Fibroblast of skin of right quadriceps (primary cell): Measurements from ENCODE around the gene PPAT.

Source experiments
- DNase-seq: peaks from one replicate; pipeline ENCODE4 v3.0.0-alpha.2; 2013

The PPAT gene

DNA sequence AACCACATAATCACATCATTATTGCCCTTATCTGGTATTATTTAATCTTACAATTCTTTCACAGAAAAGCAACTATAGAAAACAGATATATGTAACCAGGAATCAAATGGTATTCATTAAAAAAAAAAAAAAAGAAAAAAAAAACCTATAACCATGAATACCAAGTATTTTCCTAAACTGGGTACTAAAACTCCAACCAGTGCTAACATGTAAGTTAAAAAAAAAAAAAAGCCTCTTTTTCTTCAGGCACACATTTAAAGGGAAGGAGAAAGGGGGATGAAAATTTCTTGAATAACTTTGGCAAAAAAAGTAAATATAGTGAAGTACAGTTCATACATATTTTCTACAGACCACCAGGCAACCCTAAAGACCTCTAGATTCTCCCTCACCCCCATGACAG, 2.1 kb downstream of the PPAT start:
- no peak for DNase-seq

DNA sequence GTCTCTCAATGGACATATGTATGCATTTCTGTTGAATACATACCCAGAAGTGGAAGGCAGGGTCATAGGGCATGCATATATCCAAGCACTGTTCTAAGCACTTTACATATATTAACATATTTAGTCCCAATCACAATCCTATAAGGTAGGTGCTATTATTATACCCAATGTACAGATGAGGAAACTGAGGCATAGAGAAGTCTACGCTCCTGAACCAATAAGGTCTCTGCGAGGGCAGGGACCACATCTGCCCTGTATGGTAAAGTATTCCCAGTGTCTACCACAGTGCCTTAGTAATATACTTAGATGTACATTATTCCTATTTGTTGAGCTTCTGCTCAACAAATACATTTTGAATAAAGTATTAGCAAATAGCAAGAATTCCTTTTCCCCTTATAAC, 5.2 kb downstream of the PPAT start:
- no peak for DNase-seq

DNA sequence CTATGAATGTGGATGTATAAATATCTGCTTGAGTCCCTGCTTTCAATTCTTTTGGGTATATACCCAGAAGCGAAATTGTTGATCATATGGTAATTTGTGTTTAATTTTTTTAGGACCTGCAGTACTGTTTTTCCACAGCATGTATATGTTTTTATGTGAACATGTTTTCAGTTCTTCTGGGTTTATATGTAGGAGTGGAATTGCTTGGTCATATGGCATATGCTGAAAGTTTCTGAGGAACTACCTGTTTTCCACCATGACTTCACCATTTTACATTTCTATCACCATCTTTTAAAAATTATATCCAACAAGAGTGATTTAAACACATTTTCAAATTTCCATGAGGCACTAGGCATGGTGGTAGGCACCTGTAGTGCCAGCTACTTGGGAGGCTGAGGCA, 8.2 kb downstream of the PPAT start:
- no peak for DNase-seq

DNA sequence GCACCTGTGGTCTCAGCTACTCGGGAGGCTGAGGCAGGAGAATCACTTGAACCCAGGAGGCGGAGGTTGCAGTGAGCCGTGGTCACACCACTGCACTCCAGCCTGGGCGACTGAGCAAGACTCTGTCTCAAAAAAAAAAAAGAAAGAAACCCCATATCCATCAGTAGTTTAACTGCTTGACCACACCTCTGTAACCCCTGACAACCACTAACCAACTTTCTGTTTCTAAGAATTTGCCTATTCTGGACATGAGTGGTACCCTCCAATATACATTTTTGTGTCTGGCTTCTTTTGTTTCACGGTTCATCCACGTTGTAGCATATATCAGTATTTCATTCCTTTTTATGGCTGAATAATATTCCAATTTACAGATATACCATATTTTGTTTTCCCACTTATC, 9.1 kb downstream of the PPAT start:
- DNase-seq = no peak

DNA sequence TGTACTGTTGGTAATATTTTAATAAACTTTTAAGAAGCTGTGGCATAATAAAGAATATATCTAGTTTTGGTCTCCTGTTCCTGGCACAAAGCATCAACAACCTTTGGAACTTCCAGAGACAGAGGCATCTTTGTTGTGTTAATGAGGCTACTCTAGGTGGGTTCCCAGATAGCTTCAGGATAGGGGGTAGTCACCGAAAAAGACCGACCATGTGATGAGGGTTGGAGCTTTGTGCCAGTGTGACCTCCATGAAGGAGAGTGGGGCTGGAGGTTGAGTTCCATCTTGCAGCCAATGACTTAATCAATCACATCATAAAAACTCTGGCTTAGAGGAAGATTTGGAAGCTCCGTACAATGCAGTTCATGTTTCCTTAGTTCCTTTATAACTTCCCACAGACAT, 9.9 kb downstream of the PPAT start:
- DNase-seq = no peak

DNA sequence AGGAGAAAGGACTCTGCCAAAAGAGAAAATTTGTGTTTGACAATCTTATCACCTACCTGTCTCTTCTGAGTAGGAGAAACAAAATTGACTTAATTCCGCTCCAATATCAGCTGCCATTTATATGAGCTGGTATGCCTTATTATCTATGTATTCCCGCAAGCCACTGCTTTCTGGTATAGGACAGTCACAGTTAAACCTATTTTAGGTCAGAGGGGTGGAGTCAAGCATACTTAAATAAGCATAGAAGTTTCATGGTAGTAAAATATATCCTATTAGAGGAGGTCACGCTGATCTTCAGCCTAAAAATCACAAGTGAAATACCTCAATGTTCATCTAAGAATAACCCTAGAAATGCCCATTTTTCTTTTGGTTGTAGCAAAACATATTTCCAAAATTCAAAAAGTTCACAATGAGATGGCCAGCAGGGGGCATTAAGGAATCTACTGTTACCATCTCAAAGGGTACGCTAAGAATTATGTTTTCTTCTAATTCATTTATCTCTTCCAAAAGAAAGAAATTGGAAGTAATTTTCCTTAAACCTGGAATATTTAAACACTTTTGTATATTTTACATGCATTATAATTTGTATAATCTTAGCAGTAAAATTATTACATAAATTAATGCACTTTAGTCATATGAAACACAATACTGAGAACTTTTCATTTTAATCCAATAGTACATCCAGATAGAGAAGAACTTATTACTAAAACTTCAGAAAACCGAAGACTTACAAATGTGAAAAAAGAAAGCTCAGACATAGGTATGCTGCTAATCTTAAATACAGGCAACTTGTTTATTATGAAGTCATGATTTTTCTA, 10.5 kb downstream of the PPAT start:
- peak; percentile 30 for DNase-seq

DNA sequence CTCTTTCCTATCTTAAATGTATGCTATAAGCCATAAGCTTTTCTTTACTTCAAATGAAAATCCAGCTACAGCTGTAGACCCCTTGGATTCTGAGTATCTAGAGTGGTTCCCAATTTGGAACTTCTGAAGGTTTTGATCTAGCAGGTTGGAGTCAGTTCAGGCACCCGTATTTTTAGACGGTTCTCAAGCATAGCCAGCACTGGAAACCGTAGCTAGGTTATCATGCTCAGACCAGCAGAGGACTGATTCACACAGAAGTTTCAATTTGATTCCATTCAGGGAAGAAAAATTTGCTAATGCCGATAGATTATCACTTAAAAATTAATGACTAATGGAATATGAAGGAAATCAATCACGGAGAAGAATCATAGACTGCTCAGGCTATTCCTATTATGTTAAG, 11.2 kb downstream of the PPAT start:
- no peak for DNase-seq

DNA sequence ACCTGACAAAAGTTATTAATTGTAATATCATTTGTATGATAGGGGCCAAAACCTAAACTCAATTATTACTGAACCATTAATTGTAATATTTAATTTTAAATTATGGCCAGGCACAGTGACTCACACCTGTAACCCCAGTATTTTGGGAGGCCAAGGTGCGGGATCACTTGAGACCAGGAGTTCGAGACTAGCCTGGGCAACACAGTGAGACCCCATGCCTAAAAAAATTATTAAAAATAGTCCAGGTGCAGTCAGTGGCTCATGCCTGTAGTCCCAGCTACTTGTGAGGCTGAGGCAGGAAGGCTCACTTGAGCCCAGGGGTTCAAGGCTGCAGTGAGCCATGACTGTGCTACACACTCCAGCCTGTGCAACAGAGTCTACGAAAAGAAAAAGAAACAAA, 18.0 kb downstream of the PPAT start:
- no peak for DNase-seq

DNA sequence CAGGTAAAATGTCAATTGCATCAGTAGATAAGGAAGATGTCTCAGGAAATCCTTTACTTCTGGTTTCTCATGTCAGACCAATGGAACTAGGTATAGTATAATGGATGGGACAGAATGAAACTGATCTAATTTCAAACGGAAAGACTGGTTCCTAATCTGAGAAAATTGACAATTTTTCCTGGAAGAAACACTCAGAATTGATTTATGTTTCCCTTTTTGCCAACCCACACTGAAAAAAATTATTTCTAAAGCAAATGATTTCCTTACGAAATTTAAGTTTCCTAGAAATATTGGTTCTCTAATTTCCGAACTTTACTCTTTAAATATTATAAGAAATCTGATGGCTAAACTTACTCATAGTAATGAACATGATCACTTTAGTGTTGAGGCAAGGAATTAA, 19.1 kb downstream of the PPAT start:
- no peak for DNase-seq

DNA sequence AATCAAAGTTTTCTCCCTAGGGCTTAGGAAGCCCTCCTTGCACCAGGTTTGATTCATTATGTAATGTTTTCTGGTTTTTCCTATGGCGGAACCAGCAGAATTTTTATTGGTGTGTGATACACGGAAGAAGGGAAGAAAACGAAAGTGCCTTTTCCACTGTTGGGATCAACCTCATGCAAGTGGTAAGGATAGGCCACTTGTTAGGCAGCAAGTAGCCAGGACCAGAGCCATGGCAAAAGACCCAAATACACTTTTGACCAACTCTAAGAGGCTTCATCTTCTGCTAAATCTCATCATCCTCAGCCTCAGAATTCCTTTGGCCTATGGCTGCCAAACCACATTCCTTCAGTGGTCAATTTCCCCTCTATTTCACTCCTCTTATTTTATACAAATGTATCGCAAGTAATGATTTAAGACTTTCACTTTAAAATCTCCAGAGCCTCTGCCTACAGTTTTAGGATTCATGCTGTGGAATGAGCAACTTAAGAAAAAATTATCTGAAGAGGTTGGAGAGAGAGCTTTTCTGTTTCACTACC, 21.2 kb downstream of the PPAT start:
- DNase-seq = peak; percentile 48

DNA sequence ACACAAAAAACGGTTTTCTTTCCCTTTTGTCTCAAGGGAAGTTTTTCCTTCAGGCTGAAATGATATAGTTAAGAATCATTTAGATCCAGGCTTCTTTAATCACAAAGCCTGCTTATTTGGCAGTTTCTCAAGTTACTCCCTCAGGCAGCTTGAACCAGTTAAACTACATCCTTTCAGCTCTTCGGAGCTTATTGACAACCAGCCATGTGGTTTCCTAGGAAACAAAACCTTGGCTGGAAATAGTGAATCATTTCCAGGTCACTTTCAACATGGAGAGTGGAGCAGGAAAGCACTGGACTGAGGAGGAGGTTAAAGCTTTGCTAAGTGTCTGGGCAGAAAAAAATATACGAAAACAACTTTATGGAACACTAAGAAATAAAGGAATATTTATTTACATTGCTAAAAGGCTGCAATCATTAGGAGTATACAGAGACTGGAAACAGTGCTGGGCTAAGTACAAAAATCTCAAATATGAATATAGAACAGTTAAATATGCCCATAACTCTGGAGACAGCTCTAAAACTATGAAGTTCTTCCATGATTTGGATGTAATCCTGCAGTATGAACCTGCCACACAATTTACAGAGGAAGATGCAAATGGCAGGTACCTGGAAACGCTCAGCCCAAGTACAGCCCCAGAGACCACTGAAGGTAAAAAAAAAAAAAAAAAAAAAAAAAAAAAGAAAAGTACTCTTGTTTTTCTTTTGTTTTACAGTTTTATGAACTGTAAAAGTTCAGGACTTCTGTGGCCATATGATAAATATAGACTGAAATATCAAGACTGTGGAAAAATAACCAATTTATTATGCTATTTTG, 25.0 kb downstream of the PPAT start:
- DNase-seq = peak; percentile 98

DNA sequence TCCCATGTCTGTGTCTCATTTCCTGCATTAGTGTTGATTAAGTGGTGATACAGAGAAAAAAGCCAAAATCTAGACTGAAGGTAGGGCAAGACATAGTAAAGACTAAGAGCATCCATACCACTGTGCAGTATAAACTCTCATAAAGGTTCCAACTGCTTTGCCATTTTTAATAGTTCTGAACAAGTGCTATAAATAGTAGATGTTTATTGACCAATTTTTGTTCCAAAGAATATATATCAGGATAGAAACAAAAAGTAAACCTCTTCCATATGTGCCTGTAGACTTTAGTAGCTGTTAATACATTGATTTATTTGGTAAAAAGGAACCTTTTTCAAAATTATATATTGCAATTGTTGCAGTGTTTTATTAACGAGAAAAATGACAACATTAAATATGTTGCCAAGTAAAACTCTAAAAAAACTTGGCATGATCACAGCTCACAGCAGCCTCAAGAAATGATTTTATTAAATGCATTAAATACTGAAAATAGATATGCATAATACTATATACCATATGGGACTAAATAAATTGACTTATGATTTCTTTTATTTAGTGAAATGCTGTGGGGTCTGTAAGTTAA, 25.8 kb downstream of the PPAT start:
- no peak for DNase-seq

DNA sequence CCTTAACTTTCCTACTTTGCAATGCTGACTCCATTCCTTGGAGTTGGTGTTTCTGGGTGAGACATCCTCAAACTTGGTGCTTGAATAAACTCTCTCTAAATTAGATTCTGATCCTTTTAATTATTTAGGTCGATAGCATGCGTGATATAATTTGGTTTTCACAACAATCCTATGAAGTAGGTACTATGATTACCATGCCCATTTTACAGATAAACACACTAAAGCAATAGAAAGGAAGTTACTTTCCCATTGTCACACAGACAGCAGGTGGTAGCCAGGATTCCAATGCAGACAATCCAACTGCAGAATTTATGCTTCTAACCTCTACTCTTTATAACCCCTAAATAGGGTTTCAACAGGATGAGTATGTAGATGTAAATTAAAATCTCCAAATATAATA, 26.4 kb downstream of the PPAT start:
- DNase-seq = no peak

DNA sequence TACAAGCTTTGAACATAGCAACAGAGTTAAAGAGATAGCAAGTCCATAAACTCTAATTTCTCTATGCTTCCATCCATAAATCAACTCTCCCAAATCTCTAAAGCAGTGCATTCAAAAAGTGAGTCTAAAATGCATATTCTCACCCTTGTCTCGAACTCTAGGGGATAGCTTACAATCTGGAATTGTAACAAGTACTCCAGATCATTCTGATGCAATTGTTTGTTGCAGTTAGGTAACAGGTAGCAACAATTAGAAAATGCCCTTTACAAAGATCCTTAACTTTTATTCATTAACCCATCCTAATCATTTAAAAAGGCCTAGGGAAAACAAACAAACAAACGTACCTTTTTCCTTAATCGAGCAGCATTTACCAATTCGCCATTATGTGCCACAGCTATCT, 29.3 kb downstream of the PPAT start:
- DNase-seq = no peak

DNA sequence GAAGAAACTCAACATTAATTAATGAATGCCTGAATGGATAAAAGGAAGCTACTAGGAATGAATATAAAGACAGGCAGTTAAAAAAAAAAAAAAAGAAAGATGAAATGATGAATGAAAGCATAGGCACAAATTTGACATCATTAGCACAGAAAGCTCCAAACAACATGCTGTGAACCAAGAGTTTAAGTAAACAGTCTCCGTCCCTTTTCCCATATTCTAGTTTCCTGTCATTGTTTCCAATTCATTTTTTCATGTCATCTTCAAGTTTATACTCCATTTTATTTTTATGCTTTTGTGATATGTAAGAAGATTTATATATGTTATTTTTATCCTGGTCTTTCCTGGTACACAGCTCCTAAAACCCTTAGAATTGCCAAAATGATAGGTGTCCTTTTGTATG, 30.4 kb downstream of the PPAT start:
- no peak for DNase-seq

DNA sequence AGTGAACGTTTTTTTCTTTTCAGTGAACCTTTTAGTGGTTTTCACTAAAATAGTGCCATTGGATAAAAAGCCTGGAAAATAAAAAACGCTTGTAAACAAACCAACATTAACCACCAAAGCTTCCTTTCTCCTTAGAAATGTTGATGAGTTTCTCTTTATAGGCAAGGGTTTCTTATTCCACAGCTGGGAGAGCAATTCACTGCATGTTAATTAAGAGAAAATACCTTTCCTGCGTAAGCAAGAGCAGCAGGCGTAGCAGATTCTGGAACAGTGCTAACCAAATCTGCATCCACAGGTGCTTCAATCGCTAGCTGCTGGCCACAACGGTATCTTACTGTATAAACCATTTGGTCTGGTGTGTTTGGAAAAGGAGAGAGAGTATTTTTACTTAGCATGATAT, 34.9 kb downstream of the PPAT start:
- DNase-seq = no peak

DNA sequence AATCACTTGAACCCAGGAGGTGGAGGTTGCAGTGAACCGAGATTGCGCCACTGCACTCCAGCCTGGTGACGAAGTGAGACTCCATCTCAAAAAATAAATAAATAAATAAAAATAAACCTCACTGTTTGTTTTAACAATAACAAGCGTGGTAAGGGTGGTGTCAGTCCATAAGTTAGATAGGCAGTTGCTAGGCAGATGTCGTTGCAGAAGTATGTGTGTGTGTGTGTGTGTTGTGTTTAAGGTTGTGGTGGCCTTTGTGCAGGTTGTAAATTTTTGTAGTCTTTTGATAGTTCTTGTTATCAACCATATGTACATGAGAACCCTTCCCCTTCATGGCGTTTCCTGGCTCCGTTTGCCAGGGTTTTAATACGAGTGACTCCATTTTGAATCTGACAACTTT, 44.1 kb downstream of the PPAT start:
- no peak for DNase-seq

DNA sequence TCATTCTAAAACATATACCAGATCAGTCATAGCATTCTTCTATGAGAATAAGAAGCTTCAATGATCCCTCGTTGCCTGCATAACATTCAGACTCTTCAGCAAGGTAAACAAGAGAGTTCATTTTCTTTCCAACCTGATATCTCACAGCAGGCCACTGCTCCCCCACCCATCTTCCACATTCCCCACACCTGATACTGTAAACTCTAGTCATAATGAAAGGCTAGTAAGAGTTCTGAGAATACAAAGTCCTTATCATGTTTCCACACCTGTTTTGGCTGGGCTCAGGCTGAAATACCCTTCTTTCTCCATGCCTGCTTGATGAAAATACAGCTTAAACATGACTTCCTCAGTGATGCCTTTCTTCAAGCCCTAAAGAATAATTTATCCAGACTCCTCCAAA, 45.9 kb downstream of the PPAT start:
- DNase-seq = no peak

DNA sequence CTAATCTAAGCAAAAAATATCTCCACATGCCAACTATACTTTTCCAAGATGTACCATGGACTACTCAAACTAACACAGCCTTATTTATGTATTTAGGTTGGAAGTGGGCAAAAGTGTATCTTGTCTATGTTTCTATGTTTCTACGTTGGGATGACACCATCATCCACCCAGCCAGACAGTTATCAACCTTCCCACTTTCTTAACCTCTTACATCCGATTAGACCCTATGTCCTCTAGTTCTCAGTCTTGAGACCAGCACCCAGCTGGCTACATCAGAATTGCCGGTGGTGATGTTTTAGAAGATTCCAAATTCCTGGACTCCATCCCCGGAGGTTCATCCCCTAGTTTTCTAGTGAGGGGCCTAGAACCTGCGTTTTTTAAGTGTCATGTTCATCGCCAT, 47.1 kb downstream of the PPAT start:
- DNase-seq = no peak

DNA sequence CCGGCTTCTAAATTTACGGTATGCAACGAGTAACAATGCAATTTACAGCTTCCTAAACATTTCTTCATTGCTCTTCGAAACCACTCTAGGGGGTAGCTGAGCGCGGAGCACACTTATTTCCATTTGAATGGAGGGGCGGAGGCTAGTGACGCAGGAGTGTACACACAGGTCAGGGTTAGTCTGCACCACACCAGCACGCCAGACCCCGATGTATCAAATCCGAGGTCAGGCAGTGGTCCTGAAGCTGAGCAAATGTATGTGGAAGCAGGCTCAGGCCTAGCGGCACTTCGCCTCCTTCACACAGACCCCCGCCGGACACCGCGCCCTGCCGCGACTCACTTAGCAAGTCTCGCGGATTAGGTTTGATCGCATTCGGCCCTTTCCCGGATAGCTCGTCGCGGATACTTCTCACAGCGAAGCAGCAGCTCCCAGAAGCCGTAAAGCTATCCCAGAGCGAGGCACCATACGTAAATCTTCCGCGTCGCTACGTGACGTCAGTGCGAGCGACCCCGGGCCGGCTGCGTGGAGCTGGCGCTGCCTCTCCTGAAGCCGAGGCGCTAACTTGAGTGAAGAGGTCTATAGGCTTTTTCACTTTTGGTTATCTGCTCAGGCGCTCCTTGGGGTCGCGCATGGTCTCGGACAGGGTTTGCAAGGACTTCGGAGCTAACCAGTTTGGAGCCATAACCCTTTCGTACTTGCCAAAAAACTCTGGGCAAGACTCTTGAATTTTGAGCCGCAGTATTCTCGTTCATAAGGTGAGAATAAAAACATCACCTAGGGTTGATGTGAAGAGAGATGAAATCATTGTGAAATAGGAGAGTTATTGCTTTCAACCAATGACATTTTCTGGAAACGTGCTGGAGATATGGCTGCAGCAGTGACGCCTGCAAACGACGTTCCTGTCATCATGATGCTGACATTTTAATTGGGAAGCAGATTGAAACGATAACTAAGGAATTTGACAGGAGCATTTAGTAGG, 48.1 kb downstream of the PPAT start, which contains the start of gene AASDH:
Gene AASDH, minus strand, starts transcription at position 469 of the 979 bp plus-strand sequence. CDS start 3,192 bp downstream, outside the sequence.
- DNase-seq = peak; percentile 95

DNA sequence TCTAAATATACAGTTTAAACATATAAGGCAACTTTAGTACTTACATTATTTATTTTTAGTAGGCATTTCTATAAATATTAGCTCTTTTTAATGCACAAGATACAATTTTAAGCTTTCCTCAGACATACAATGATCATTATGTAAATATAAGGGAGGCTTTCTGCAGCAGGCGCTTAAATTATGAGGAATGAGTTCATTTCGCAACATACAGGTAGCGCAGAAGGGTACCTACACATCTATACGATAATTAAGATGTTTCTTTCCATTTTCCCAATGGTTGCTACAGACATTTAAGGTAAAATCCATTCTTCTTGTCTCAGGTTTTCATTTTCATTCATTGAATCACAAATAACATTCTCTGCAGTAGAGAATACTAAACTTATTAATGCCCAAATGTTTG, 49.3 kb downstream of the PPAT start:
- DNase-seq = no peak

DNA sequence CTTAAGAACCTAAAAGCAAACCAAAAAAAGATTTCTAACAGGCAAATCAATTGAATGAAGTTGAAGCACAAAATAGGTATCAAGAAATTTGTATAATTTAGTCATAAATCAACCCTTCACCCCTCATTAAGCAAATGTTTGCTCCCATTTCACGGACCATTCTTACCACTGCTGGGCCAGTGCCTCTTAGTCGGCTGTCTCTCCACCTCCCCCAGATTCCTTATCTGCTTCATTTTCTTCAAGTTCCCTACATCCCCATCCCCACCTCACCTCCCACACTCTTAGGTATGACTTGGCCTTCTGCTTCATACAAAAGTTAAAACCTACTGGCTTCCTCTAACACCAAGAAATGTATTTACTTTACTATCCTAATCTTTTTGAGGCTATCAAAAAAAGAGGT, 60.0 kb downstream of the PPAT start:
- no peak for DNase-seq
